ENCODE measurements around the gene AGR2.

Gene AGR2

DNA sequence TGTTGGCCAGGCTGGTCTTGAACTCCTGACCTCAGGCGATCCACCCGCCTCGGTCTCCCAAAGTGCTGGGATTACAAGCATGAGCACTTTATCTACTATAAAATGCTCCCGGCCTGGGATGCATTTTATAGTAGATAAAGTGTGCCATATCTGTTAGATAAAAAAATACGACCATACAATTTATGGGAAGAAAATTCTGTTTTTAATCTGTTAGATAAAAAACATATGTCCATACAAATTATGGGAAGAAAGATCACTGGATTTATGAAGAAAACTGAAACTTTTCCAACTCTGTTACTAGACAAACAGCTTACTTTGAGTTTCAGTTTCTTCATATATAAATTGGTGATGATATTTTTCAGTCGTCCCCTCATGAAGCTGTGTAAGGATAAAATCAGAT is 46.8 kb downstream of the AGR2 start:
- H3K4me3 ChIP-seq (ENCODE audit: low read depth, low read length): no peak overlapping the region
- no peak for DNase-seq (ENCODE audit: low read depth)
- TF ChIP-seq, protein P1, sequence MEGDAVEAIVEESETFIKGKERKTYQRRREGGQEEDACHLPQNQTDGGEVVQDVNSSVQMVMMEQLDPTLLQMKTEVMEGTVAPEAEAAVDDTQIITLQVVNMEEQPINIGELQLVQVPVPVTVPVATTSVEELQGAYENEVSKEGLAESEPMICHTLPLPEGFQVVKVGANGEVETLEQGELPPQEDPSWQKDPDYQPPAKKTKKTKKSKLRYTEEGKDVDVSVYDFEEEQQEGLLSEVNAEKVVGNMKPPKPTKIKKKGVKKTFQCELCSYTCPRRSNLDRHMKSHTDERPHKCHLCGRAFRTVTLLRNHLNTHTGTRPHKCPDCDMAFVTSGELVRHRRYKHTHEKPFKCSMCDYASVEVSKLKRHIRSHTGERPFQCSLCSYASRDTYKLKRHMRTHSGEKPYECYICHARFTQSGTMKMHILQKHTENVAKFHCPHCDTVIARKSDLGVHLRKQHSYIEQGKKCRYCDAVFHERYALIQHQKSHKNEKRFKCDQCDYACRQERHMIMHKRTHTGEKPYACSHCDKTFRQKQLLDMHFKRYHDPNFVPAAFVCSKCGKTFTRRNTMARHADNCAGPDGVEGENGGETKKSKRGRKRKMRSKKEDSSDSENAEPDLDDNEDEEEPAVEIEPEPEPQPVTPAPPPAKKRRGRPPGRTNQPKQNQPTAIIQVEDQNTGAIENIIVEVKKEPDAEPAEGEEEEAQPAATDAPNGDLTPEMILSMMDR (IDR thresholded peaks at IDR 0.05; ENCODE audit: insufficient read depth, low read depth, low read length, missing control alignments): no peak

- no peak for DNase-seq (ENCODE audit: low read depth)
- TF ChIP-seq, protein P1 (IDR thresholded peaks at IDR 0.05; ENCODE audit: insufficient read depth, low read depth, low read length, missing control alignments): no peak
- no peak overlapping the region for H3K4me3 ChIP-seq (ENCODE audit: low read depth, low read length)
Measured at GRCh38 chr7:16755397-16755796, 49.4 kb downstream of the AGR2 start.

GRCh38 chr7:16754856-16755317 is 49.9 kb downstream of the AGR2 start:
- TF ChIP-seq, protein P1 (IDR thresholded peaks at IDR 0.05; ENCODE audit: insufficient read depth, low read depth, low read length, missing control alignments): no peak
- DNase-seq (ENCODE audit: low read depth): no peak
- H3K4me3 ChIP-seq (ENCODE audit: low read depth, low read length): no peak overlapping the region

- peak overlapping the region; percentile 5 for H3K4me3 ChIP-seq (ENCODE audit: low read depth, low read length)
- no peak for DNase-seq (ENCODE audit: low read depth)
- TF ChIP-seq, protein P1 (IDR thresholded peaks at IDR 0.05; ENCODE audit: insufficient read depth, low read depth, low read length, missing control alignments): no peak
Measured at GRCh38 chr7:16753932-16754855, 50.6 kb downstream of the AGR2 start.

- peak within 1 kb of the TSS; percentile 21 for H3K4me3 ChIP-seq (ENCODE audit: low read depth, low read length)
- TF ChIP-seq, protein P1 (IDR thresholded peaks at IDR 0.05; ENCODE audit: insufficient read depth, low read depth, low read length, missing control alignments): no peak
- peak; percentile 20 for DNase-seq (ENCODE audit: low read depth)
Measured at GRCh38 chr7:16753102-16753931, 51.5 kb downstream of the AGR2 start, which contains the start of gene TSPAN13. TSS of gene TSPAN13 (plus strand) at chr7:16753755. CDS start at chr7:16753968, 213 bp downstream.

DNA sequence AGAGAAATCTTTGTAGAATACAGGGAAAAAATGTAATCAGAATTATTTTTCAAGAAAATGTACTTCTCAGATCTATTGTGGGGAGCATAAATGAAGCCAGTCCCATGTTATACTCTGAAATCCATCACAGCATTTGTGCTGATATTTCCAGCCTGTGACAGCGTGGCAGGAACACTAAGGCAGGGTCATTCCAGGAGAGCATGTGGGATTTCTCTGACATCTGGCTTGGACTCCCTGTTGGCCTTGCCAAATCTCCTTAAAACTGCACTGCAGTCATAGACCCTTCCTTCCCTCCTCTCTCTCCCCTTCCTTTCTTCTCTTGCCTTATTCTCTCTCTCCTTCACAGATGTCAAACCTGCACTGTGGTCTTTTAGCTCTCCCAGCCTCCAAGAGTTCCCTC is 57.7 kb downstream of the AGR2 start:
- TF ChIP-seq, protein P1 (IDR thresholded peaks at IDR 0.05; ENCODE audit: insufficient read depth, low read depth, low read length, missing control alignments): no peak
- no peak for DNase-seq (ENCODE audit: low read depth)
- H3K4me3 ChIP-seq (ENCODE audit: low read depth, low read length): no peak overlapping the region

Measured in GM12865 (cell line).